Activated T-helper 1 cell treated with anti-CD3 and anti-CD28 coated beads, Interleukin-12 subunit alpha, Interleukin-12 subunit beta, Interleukin-2, Interleukin-4 antibody, amounts not matched to agents 30 ng/mL and 10 ng/mL and 1 ng/mL, durations not matched to agents 14 hours and 24 hours and 36 hours (primary cell): ENCODE results near the gene DDX3Y. TPM values are rescaled to one million over a fixed set of nuclear protein-coding genes. Genes with fewer than 3 reads are reported as not detected.

Source experiments
- total RNA-seq: library from RNA; stranded (reverse); gene quantifications from 2 replicates; pipeline ENCODE4 v1.2.3, GENCODE V29; 2022

DDX3Y gene
- total RNA-seq, 1 donor from 2014 or later = 122 TPM

Other genes with a start within 250 kb of the DDX3Y start
- 13.0 and 14.6 TPM in 2 replicates for gene USP9Y, start 203.6 kb upstream of the DDX3Y start, total RNA-seq